DOHH2 (cell line): ENCODE results near the gene KRTAP9-7.

Source experiments
- EZH2phosphoT487 ChIP-seq: fragments of 200-600 bp; sonication (generic); IDR thresholded peaks from 2 replicates; pipeline ENCODE4 v1.6.1; 2017; ENCODE audit warnings: borderline replicate concordance, mild to moderate bottlenecking, antibody characterized with exemption, low read length, moderate library complexity, mixed read lengths
- TF ChIP-seq, protein P1 (sequence below): fragments of 200-600 bp; sonication (generic); IDR thresholded peaks from one replicate; pipeline ENCODE4 v1.5.1; 2014; ENCODE audit warnings: antibody characterized with exemption, mild to moderate bottlenecking, low read depth, low read length; ENCODE audit not compliant: poor library complexity, severe bottlenecking

DNA sequence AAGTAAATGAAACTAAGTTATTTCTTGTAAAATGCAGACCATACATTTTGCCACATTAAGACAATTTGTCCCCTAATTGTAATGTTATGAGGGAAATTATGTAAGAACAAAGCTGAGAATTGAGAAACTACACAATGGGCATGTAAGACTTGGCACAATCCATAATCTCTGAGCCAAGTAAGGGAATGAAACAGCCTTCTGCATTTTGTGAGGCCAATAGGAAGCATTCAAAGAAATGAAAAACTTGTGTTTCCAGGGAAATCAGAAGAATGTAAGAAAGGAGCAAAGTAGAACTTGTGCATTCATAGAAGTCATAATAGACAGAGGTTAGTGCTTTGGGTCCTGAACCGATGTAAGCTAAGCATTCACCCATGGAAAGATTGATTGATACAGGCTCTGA is 24.2 kb upstream of the KRTAP9-7 start:
- TF ChIP-seq, protein P1, sequence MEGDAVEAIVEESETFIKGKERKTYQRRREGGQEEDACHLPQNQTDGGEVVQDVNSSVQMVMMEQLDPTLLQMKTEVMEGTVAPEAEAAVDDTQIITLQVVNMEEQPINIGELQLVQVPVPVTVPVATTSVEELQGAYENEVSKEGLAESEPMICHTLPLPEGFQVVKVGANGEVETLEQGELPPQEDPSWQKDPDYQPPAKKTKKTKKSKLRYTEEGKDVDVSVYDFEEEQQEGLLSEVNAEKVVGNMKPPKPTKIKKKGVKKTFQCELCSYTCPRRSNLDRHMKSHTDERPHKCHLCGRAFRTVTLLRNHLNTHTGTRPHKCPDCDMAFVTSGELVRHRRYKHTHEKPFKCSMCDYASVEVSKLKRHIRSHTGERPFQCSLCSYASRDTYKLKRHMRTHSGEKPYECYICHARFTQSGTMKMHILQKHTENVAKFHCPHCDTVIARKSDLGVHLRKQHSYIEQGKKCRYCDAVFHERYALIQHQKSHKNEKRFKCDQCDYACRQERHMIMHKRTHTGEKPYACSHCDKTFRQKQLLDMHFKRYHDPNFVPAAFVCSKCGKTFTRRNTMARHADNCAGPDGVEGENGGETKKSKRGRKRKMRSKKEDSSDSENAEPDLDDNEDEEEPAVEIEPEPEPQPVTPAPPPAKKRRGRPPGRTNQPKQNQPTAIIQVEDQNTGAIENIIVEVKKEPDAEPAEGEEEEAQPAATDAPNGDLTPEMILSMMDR = no peak
- TF ChIP-seq EZH2phosphoT487 = no peak
